SJSA1 (cell line): ENCODE results near the gene MYCBP2. TPM values are rescaled to one million over a fixed set of nuclear protein-coding genes. Genes with fewer than 3 reads are reported as not detected.

Experiments
- DNase-seq, 2 experiments: peaks; one replicate each; pipeline ENCODE4 v3.0.0-alpha.2; 2015 to 2020; ENCODE audit warnings: low spot score in 2 of 2, low read depth in 1 of 2
- H3K27ac ChIP-seq: fragments of 250-450 bp; sonication (Bioruptor Pico); 2 replicates; pipeline ENCODE4 v1.5.1; 2020; ENCODE audit warnings: mild to moderate bottlenecking, moderate library complexity
- H3K27me3 ChIP-seq: fragments of 250-450 bp; sonication (Bioruptor Pico); replicated peaks from 2 replicates; pipeline ENCODE4 v1.5.1; 2020; ENCODE audit warnings: mild to moderate bottlenecking, moderate library complexity
- H3K36me3 ChIP-seq: fragments of 250-450 bp; sonication (Bioruptor Pico); 2 replicates; pipeline ENCODE4 v1.5.1; 2020; ENCODE audit warnings: mild to moderate bottlenecking
- H3K4me1 ChIP-seq: fragments of 250-450 bp; sonication (Bioruptor Pico); replicated peaks from 2 replicates; pipeline ENCODE4 v1.6.1; 2021; ENCODE audit warnings: mild to moderate bottlenecking
- H3K4me3 ChIP-seq: fragments of 250-450 bp; sonication (Bioruptor Pico); 2 replicates; pipeline ENCODE4 v1.5.1; 2020; ENCODE audit warnings: mild to moderate bottlenecking
- H3K9me3 ChIP-seq: fragments of 250-450 bp; sonication (Bioruptor Pico); replicated peaks from 2 replicates; pipeline ENCODE4 v1.5.1; 2020; ENCODE audit warnings: mild to moderate bottlenecking
- total RNA-seq: library from RNA; depleted of rRNA; stranded (reverse); fragments of >200 nt; shearing (Covaris generic); gene quantifications from 2 replicates; pipeline ENCODE4 v1.2.3, GENCODE V29; 2014; rRNA removed

MYCBP2 gene, protein sequence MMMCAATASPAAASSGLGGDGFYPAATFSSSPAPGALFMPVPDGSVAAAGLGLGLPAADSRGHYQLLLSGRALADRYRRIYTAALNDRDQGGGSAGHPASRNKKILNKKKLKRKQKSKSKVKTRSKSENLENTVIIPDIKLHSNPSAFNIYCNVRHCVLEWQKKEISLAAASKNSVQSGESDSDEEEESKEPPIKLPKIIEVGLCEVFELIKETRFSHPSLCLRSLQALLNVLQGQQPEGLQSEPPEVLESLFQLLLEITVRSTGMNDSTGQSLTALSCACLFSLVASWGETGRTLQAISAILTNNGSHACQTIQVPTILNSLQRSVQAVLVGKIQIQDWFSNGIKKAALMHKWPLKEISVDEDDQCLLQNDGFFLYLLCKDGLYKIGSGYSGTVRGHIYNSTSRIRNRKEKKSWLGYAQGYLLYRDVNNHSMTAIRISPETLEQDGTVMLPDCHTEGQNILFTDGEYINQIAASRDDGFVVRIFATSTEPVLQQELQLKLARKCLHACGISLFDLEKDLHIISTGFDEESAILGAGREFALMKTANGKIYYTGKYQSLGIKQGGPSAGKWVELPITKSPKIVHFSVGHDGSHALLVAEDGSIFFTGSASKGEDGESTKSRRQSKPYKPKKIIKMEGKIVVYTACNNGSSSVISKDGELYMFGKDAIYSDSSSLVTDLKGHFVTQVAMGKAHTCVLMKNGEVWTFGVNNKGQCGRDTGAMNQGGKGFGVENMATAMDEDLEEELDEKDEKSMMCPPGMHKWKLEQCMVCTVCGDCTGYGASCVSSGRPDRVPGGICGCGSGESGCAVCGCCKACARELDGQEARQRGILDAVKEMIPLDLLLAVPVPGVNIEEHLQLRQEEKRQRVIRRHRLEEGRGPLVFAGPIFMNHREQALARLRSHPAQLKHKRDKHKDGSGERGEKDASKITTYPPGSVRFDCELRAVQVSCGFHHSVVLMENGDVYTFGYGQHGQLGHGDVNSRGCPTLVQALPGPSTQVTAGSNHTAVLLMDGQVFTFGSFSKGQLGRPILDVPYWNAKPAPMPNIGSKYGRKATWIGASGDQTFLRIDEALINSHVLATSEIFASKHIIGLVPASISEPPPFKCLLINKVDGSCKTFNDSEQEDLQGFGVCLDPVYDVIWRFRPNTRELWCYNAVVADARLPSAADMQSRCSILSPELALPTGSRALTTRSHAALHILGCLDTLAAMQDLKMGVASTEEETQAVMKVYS (N-terminal part only)
- 53.2 and 68.7 TPM in 2 replicates for total RNA-seq

DNA sequence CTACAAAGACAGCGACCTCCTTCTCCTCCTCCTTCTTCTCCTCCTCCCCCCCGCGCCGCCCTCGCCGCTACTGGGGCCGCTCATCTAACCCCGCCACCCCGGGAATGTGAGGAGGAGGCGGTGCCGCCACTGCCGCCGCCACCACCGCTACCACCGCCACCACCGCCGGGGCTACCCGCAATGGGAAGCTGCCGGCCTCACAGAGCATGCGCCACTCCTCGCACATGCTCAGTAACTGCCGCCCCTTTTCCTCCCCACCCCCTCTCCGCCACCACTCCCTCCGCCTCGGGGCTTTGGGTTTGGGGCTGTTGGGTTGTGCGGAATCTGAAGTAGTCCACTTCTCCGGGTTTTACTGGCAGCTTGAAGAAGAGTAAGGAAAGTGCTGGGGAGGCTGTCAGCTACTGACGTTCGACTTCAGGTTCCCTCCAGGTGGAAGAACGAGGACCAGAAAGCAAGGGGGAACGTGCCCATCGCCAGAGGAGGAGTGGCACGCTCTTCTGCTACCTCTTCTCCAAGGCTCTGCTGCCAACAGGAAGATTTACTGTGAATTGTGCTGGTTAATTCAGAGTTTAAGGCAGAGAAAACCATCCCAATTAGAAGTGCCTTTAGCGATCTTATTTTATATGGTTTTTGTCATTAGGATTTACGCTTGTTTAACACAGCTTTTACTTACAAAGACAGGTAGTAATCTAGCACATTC, at the start of gene MYCBP2:
Gene MYCBP2, minus strand, starts transcription at position 190 of the 700 bp plus-strand sequence. CDS start 319 bp downstream, outside the sequence.
- peak; percentile 91 to 97 for DNase-seq
- H3K27me3 ChIP-seq, result no peaks in the 10 kb centered on the region
- H3K36me3 ChIP-seq, result peaks cover 5% of the 10 kb centered on the region
- peak within 1 kb of the TSS; percentile 56 for H3K27ac ChIP-seq
- peak within 1 kb of the TSS; percentile 78 for H3K4me3 ChIP-seq
- H3K4me1 ChIP-seq, result peaks cover 20% of the 10 kb centered on the region
- H3K9me3 ChIP-seq, result no peaks in the 10 kb centered on the region

DNA sequence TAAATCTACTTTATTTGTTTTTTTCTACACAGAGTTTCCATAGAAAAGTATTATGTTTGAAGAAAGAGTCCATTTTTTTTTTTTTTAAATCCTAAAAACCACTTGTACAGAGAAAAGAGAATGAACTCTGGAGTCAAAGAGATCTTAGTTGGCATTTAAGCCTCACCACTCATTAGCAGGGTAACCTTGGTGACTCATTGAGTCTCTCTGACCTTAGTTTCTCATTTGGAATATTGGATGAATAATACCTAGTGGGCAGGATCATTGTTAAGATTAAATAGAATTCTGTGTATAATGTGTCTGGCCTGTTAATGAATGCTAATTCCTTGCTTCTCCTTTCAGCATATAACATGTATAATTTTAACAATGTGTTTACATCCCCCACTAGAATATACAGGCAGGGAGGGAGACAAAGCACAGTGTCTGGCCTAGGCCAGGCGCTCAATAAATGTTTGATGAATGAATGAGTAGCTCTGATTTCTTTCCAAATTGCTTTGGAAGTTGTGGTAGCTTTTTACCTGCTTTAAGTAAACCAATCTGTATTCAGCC, 48.7 kb upstream of the MYCBP2 start:
- DNase-seq, result no peak
- no peaks in the 10 kb centered on the region for H3K4me1 ChIP-seq
- no peaks in the 10 kb centered on the region for H3K9me3 ChIP-seq
- no peaks in the 10 kb centered on the region for H3K36me3 ChIP-seq
- H3K27ac ChIP-seq, result no peak overlapping the region
- no peak overlapping the region for H3K4me3 ChIP-seq
- H3K27me3 ChIP-seq, result 0 out of 2 replicates have a peak, but pooled peaks cover 4% of the 10 kb centered on the region

DNA sequence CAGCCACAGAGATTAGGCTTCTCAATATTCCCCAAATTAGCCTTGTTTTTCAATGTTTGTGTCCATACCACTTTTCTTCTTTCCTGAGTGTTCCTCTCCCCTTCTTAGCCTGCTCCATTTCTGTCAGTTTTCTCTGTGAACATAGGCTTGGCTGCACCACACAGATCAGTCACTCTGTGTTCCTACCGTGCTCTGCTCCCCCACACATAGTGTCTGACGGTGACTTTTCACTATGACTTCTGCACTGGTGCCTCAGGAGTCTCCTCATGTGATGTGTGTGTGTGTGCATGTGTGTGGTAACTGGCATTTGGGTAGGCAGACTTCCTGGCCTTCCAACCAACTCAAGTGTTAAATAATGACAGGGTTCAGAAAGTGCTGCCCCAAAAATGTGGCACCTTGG, 47.9 kb upstream of the MYCBP2 start:
- H3K36me3 ChIP-seq, result no peaks in the 10 kb centered on the region
- H3K27ac ChIP-seq, result no peak overlapping the region
- DNase-seq, result no peak
- H3K4me3 ChIP-seq, result no peak overlapping the region
- H3K9me3 ChIP-seq, result no peaks in the 10 kb centered on the region
- 0 out of 2 replicates have a peak, but pooled peaks cover 4% of the 10 kb centered on the region for H3K27me3 ChIP-seq
- no peaks in the 10 kb centered on the region for H3K4me1 ChIP-seq

DNA sequence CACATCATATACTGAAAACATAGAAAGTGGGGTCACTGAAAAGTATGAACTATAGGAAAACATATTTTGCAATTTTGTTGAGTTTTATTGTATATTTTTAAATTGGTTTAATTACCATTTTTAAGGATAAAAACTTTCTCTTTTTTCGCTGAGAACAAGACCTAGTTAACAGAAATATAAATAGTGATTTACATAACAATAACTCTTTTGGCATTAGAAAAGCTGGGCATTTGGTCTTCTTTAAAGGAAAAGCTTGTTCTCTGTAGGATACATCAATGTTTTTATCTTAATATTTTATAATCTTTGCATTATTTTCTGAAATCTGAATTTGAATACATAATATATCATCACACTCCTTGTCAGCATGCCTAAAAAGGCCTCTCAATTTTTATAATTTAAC, 47.4 kb upstream of the MYCBP2 start:
- Histone ChIP-seq H3K36me3 (no peaks in the 10 kb centered on the region), H3K9me3 (no peaks in the 10 kb centered on the region), H3K4me3 (no peak overlapping the region), H3K4me1 (no peaks in the 10 kb centered on the region), H3K27ac (no peak overlapping the region), H3K27me3 (0 out of 2 replicates have a peak, but pooled peaks cover 4% of the 10 kb centered on the region)
- no peak for DNase-seq

DNA sequence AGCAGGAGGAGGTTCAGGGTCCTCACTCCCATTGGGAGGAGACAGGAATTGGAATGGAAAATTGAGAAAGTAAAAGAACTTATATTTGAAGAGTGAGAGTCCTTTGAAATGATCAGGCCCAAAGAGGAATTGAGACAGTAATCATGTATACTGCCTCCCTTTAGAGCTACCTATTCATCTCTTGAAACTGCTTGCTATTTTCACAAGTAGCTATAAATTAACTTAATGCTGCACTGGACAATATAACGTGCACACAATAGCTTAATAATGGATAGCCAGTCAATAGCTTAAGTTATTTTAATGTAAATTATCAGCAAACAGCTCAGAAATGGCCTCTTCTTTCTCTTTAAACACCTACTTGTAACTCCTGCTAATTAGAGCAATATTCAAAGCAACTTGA, 46.6 kb upstream of the MYCBP2 start:
- 0 out of 2 replicates have a peak, but pooled peaks cover 4% of the 10 kb centered on the region for H3K27me3 ChIP-seq
- no peak overlapping the region for H3K27ac ChIP-seq
- H3K4me1 ChIP-seq, result no peaks in the 10 kb centered on the region
- H3K36me3 ChIP-seq, result no peaks in the 10 kb centered on the region
- no peaks in the 10 kb centered on the region for H3K9me3 ChIP-seq
- no peak overlapping the region for H3K4me3 ChIP-seq
- DNase-seq, result no peak

DNA sequence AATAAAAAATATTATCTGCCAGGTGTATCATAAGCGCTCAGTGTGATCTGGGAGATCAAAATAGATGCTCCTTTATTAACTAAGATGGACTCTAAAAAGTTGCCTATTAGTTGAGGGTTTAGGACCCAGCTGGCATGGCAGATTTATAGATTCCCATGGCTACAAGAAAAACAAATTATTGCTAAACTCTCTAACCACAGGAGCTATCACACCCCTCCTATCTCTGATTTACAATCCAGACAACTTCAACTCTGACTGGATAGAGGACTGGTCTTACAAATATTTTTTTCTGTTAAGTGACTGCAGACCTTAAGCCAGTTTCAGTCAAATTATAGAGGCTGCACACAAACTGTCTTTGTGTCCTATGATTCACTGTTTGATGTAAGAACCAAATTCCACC, 45.4 kb upstream of the MYCBP2 start:
- no peaks in the 10 kb centered on the region for H3K9me3 ChIP-seq
- H3K4me1 ChIP-seq, result no peaks in the 10 kb centered on the region
- no peaks in the 10 kb centered on the region for H3K36me3 ChIP-seq
- H3K27me3 ChIP-seq, result 0 out of 2 replicates have a peak, but pooled peaks cover 4% of the 10 kb centered on the region
- no peak overlapping the region for H3K27ac ChIP-seq
- DNase-seq, result no peak
- H3K4me3 ChIP-seq, result no peak overlapping the region

DNA sequence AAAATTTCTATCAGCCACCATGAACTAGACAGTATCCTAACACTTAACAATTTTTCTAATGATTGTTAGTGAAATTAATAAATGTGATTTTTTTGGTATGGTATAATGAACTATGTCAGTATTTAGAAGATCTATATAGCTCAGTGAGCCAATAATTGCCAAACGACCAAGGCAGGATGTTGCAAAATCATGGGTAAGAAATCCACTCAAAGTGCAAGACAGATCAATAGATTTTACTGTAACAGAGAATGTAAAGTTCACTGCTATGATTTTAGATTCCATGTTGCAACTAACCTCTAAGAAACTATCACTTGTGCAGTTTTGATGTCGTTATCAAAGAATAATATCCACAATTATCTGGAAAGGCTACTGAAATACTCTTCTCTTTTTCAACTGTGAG, 44.0 kb upstream of the MYCBP2 start:
- H3K36me3 ChIP-seq, result no peaks in the 10 kb centered on the region
- 0 out of 2 replicates have a peak, but pooled peaks cover 4% of the 10 kb centered on the region for H3K27me3 ChIP-seq
- no peaks in the 10 kb centered on the region for H3K4me1 ChIP-seq
- no peak overlapping the region for H3K4me3 ChIP-seq
- DNase-seq, result no peak
- no peaks in the 10 kb centered on the region for H3K9me3 ChIP-seq
- H3K27ac ChIP-seq, result no peak overlapping the region

DNA sequence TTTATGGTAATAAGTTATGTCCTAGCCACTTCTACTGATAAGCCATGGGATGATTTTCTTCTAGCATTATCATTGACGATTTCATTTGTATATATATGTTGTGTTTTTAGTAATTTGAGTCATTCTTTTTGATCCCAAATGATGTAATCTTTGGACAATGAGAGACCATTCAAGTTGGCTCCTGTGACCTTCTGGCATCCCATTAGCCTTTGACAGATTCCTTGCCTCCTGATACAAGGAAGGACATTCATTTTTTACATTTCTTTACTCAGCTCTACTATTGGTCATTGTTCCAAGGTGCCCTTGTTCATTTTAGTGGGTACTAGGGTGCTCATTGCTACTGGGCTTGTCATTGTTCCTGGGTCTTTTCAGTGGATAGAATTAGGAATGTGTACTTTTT, 35.3 kb upstream of the MYCBP2 start:
- H3K27me3 ChIP-seq, result no peaks in the 10 kb centered on the region

DNA sequence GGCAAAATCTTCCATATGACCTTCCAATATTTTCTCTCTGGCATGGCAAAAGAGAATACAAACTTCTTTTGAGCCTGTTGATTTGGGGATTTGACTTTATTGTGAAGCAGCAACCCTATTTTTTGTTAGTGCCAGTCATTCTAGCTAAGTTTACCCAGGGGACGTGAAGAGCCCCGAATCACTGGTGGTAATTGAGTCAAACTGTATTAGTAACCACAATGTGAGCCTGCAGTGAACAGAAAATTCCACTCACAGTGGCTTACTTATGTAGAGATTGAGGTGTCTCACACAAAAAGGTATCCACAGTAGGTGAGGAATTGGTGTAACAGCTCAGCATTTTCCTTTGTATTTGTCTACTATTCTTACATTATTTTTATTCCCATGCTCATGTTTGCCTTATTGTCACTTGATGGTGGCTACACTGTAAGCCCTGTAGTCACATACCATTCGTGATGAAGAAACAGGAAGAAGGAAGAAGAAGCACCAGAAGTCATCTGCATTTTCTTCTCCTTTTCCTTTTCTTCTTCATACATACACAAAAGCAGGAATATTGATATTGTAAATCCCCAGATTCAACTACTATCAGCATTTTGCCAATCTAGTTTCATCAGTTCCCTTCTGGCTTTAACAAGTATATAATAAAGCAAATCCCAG, 33.3 kb upstream of the MYCBP2 start:
- H3K9me3 ChIP-seq, result no peaks in the 10 kb centered on the region
- H3K36me3 ChIP-seq, result no peaks in the 10 kb centered on the region
- H3K27ac ChIP-seq, result no peak overlapping the region
- H3K27me3 ChIP-seq, result no peaks in the 10 kb centered on the region
- no peak overlapping the region for H3K4me3 ChIP-seq
- no peaks in the 10 kb centered on the region for H3K4me1 ChIP-seq
- no peak for DNase-seq

More for the DNA sequence above, 35.3 kb upstream of the MYCBP2 start:
- no peaks in the 10 kb centered on the region for H3K4me1 ChIP-seq
- no peak overlapping the region for H3K27ac ChIP-seq
- no peak for DNase-seq
- H3K4me3 ChIP-seq, result no peak overlapping the region
- H3K9me3 ChIP-seq, result no peaks in the 10 kb centered on the region
- H3K36me3 ChIP-seq, result no peaks in the 10 kb centered on the region

DNA sequence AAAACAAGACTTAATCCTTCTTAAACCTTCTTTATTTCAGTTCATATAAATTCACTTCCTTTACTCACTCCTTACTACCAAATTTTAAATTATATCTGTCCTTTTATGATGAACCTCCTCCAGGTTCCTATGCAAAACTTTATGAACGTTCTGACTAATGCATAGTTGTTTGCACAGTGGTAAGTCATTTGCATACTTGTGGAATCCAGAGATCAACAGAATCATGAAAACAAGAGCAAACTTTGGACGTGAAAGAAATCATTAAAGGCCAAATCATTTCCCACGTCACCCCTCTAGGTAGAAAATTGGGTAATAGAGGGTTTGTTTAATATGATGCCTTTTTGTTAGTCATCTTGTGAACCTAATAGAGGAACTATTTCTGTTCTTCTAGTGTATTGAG, 32.3 kb upstream of the MYCBP2 start:
- no peak overlapping the region for H3K4me3 ChIP-seq
- H3K4me1 ChIP-seq, result no peaks in the 10 kb centered on the region
- no peak for DNase-seq
- no peaks in the 10 kb centered on the region for H3K9me3 ChIP-seq
- H3K27ac ChIP-seq, result no peak overlapping the region
- H3K36me3 ChIP-seq, result no peaks in the 10 kb centered on the region
- H3K27me3 ChIP-seq, result no peaks in the 10 kb centered on the region

DNA sequence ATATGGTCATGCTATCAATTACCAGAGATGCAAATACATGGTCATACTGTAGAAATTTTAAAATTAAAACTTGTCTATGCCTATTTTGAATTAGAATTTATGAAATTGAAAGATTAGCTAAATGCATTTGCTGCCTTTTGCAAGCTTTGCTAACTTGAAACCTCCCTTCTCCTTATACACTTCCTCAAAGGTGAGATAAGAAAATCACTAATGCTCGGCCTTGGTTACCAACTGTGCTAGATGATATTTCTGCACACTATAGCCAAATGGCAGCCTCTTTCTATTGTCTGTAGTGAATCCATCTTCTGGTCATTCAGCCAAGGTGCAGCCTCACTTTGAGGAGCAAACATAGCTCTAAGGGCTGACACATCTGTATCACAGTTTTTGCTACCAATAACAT, 31.1 kb upstream of the MYCBP2 start:
- DNase-seq, result no peak
- no peaks in the 10 kb centered on the region for H3K9me3 ChIP-seq
- H3K27me3 ChIP-seq, result no peaks in the 10 kb centered on the region; the same call in 1 of the 2 replicates
- H3K4me3 ChIP-seq, result no peak overlapping the region
- H3K4me1 ChIP-seq, result no peaks in the 10 kb centered on the region
- no peaks in the 10 kb centered on the region for H3K36me3 ChIP-seq
- no peak overlapping the region for H3K27ac ChIP-seq

DNA sequence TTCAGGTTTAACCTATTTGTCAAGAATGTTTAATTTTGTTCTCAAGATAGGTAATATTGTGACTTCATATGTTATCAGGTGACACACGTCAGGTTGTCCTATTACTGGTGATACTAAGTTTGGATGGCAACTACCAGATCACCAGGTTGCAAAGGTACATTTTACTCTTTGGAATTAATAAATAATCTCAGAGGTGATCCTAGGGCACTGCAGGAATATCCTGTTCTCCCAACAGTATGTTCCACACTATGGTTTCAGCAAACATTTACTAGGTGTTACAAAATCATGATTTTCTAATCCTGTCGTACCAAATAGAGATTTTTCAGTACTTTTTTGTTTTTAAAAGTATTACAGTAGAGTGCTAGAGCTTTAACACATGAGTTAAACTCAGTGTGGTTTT, 29.3 kb upstream of the MYCBP2 start:
- Histone ChIP-seq H3K4me1 (no peaks in the 10 kb centered on the region), H3K27me3 (no peaks in the 10 kb centered on the region; the same call in none of the 2 replicates), H3K27ac (no peak overlapping the region), H3K9me3 (no peaks in the 10 kb centered on the region), H3K36me3 (no peaks in the 10 kb centered on the region), H3K4me3 (no peak overlapping the region)
- no peak for DNase-seq
